Transverse colon (tissue), 4 donors: ENCODE data around the gene IL19. TPM values are rescaled to one million over a fixed set of nuclear protein-coding genes. Genes with fewer than 3 reads are reported as not detected.

Experiments
- DNase-seq: peaks from one replicate; pipeline ENCODE4 v3.0.0-alpha.2; 2019
- H3K27ac ChIP-seq, 4 donors: fragments of 200-600 bp; sonication (generic); 2 replicates each; pipeline ENCODE4 v1.5.1; 2016 to 2018; ENCODE audit warnings: inconsistent platforms in 4 of 4
- H3K27me3 ChIP-seq: fragments of 200-600 bp; sonication (generic); 2 replicates; pipeline ENCODE4 v1.5.1; 2017; ENCODE audit warnings: inconsistent platforms
- H3K36me3 ChIP-seq, 4 donors: fragments of 200-600 bp; sonication (generic); 2 replicates each; pipeline ENCODE4 v1.5.1; 2017 to 2019; ENCODE audit warnings: inconsistent platforms in 4 of 4
- H3K4me1 ChIP-seq, 4 donors: fragments of 200-600 bp; sonication (generic); 2 replicates each; pipeline ENCODE4 v1.5.1; 2017 to 2020; ENCODE audit warnings: inconsistent platforms in 4 of 4
- H3K4me3 ChIP-seq, 4 donors: fragments of 200-600 bp; sonication (generic); 1 replicate in 1 of 4; 2 replicates in 3 of 4; pipeline versions ENCODE4 v1.5.1 to v1.6.1; 2017 to 2019; ENCODE audit warnings: inconsistent platforms in 4 of 4
- H3K9me3 ChIP-seq, 2 donors: fragments of 200-600 bp; sonication (generic); 2 replicates each; pipeline ENCODE4 v1.5.1; 2017 to 2019; ENCODE audit warnings: inconsistent platforms in 2 of 2
- CTCF ChIP-seq, 5 experiments: fragments of 200-600 bp in 3 of 5; fragments of 450-650 bp in 2 of 5; sonication (generic) in 3 of 5; IDR thresholded peaks; 1 replicate in 2 of 5; 2 replicates in 3 of 5; pipeline ENCODE4 v1.5.1; 2016 to 2017; ENCODE audit warnings: antibody characterized with exemption in 5 of 5, inconsistent platforms in 3 of 5, mild to moderate bottlenecking in 2 of 5, moderate library complexity in 1 of 5
- EP300 ChIP-seq: sonication (generic); formaldehyde crosslinking; IDR thresholded peaks from one replicate; pipeline ENCODE4 v1.6.1; 2017; ENCODE audit warnings: antibody characterized with exemption, low read depth
- POLR2A ChIP-seq: fragments of 450-650 bp; IDR thresholded peaks from one replicate; pipeline ENCODE4 v1.6.1; 2016; ENCODE audit warnings: antibody characterized with exemption, mild to moderate bottlenecking, moderate library complexity
- POLR2AphosphoS5 ChIP-seq, 3 donors: sonication (generic); formaldehyde crosslinking; IDR thresholded peaks; one replicate each; pipeline ENCODE4 v1.6.1; 2016; ENCODE audit warnings: antibody characterized with exemption in 3 of 3
- WGBS, 2 donors: methylation state at CpG; one replicate each; pipeline ENCODE4 v1.1.5; 2018; ENCODE audit warnings: low coverage in 1 of 2; 5-methylcytosine and 5-hydroxymethylcytosine counted together
- in situ Hi-C, 4 donors: fragments of 200-750 bp; cut with MboI; loops; one replicate each; pipeline versions ENCODE4 v1.15.0 to v1.15.1; 2017; ENCODE audit warnings: low sequenced_read_pairs in 3 of 4, low pct_ligation_motif_present in 1 of 4, low pct_unique_long_range_greater_than_20kb in 1 of 4
- intact Hi-C: fragments of 100-400 bp; cut with DNase I; formaldehyde crosslinking; loops from one replicate; pipeline ENCODE4 v1.15.1; 2023; ENCODE audit warnings: low total_unique reads
- total RNA-seq, 4 donors: library from RNA; depleted of rRNA; stranded (reverse); fragments of >200 nt; gene quantifications; one replicate each; pipeline ENCODE4 v1.1.0, GENCODE V29; 2016

IL19 gene
- total RNA-seq, 4 donors from 2014 or later: not detected

- H3K27me3 ChIP-seq: no peaks in the 10 kb centered on the region
- H3K9me3 ChIP-seq: no peaks in the 10 kb centered on the region
- H3K4me3 ChIP-seq: no peak overlapping the region
- peaks cover 0 to 15% (median 0%) of the 10 kb centered on the region in 4 donors for H3K4me1 ChIP-seq
- DNase-seq: no peak
- no peaks in the 10 kb centered on the region for H3K36me3 ChIP-seq
- no peak overlapping the region for H3K27ac ChIP-seq
- no peak for TF ChIP-seq CTCF (IDR thresholded peaks at IDR 0.05)
- no peak for TF ChIP-seq POLR2A
- TF ChIP-seq EP300: no peak
- TF ChIP-seq POLR2AphosphoS5 (IDR thresholded peaks at IDR 0.05): no peak
- in situ Hi-C loops (no loop called here), intact Hi-C loops (no loop called here)
- WGBS, 2 donors: 86% methylated on average over 1 of the region's 1 CpG; no CpG with 5 or more reads in 1 of the 2 donors
Measured at GRCh38 chr1:206828061-206828460, 57.5 kb downstream of the IL19 start.

GRCh38 chr1:206828765-206829164 is 58.2 kb downstream of the IL19 start:
- intact Hi-C loops: no loop called here
- peaks cover 0 to 23% (median 0%) of the 10 kb centered on the region in 4 donors for H3K4me1 ChIP-seq
- H3K27ac ChIP-seq: no peak overlapping the region
- 63 to 80% methylated on average over 2 to 4 of the region's 4 CpGs for WGBS, 2 donors
- TF ChIP-seq CTCF (IDR thresholded peaks at IDR 0.05) (no peak), POLR2A (no peak), EP300 (no peak), POLR2AphosphoS5 (IDR thresholded peaks at IDR 0.05) (no peak)
- no peaks in the 10 kb centered on the region for H3K36me3 ChIP-seq
- H3K27me3 ChIP-seq: no peaks in the 10 kb centered on the region
- in situ Hi-C loops: no loop called here
- no peak overlapping the region for H3K4me3 ChIP-seq
- DNase-seq: no peak
- H3K9me3 ChIP-seq: no peaks in the 10 kb centered on the region

GRCh38 chr1:206829282-206829681 is 58.7 kb downstream of the IL19 start:
- H3K27me3 ChIP-seq: no peaks in the 10 kb centered on the region
- in situ Hi-C loops: no loop called here

GRCh38 chr1:206829875-206830274 is 59.3 kb downstream of the IL19 start:
- WGBS, 2 donors: 60 to 72% methylated on average over 1 to 2 of the region's 2 CpGs

More at GRCh38 chr1:206829282-206829681, 58.7 kb downstream of the IL19 start:
- no peak overlapping the region for H3K27ac ChIP-seq
- intact Hi-C loops: no loop called here
- peaks cover 0 to 24% (median 0%) of the 10 kb centered on the region in 4 donors for H3K4me1 ChIP-seq
- DNase-seq: no peak
- no peak overlapping the region for H3K4me3 ChIP-seq
- H3K9me3 ChIP-seq: no peaks in the 10 kb centered on the region
- 80 to 84% methylated on average over 5 to 6 of the region's 6 CpGs for WGBS, 2 donors
- TF ChIP-seq POLR2AphosphoS5 (IDR thresholded peaks at IDR 0.05) (no peak), EP300 (no peak)
- H3K36me3 ChIP-seq: no peaks in the 10 kb centered on the region

More at GRCh38 chr1:206829875-206830274, 59.3 kb downstream of the IL19 start:
- Histone ChIP-seq H3K36me3 (no peaks in the 10 kb centered on the region), H3K9me3 (no peaks in the 10 kb centered on the region), H3K27me3 (no peaks in the 10 kb centered on the region), H3K27ac (no peak overlapping the region), H3K4me3 (no peak overlapping the region), H3K4me1 (peaks cover 0 to 25% (median 0%) of the 10 kb centered on the region in 4 donors)
- intact Hi-C loops: no loop called here
- TF ChIP-seq POLR2A (no peak), POLR2AphosphoS5 (IDR thresholded peaks at IDR 0.05) (no peak), EP300 (no peak), CTCF (IDR thresholded peaks at IDR 0.05) (no peak)
- DNase-seq: no peak
- in situ Hi-C loops: no loop called here
